ENCODE measurements around the gene CCDC86.

The CCDC86 gene

GRCh38 chr11:60868682-60869450, 27.0 kb downstream of the CCDC86 start:
- DNase-seq (ENCODE audit: low spot score): no peak

- DNase-seq (ENCODE audit: low spot score): no peak
Observed at GRCh38 chr11:60869451-60869825, 27.5 kb downstream of the CCDC86 start.

GRCh38 chr11:60870276-60870675, 28.4 kb downstream of the CCDC86 start:
- DNase-seq (ENCODE audit: low spot score): no peak

GRCh38 chr11:60870733-60871377, 28.9 kb downstream of the CCDC86 start:
- no peak for DNase-seq (ENCODE audit: low spot score)

GRCh38 chr11:60871378-60872061, 29.6 kb downstream of the CCDC86 start:
- no peak for DNase-seq (ENCODE audit: low spot score)

GRCh38 chr11:60872124-60872960, 30.4 kb downstream of the CCDC86 start:
- DNase-seq (ENCODE audit: low spot score): no peak

GRCh38 chr11:60872961-60873524, 31.1 kb downstream of the CCDC86 start:
- no peak for DNase-seq (ENCODE audit: low spot score)

GRCh38 chr11:60873533-60873932, 31.6 kb downstream of the CCDC86 start:
- DNase-seq (ENCODE audit: low spot score): no peak

GRCh38 chr11:60874421-60875365, 32.8 kb downstream of the CCDC86 start:
- DNase-seq (ENCODE audit: low spot score): no peak

GRCh38 chr11:60875366-60876167, 33.7 kb downstream of the CCDC86 start:
- DNase-seq (ENCODE audit: low spot score): no peak

- no peak for DNase-seq (ENCODE audit: low spot score)
Observed at GRCh38 chr11:60876168-60876485, 34.2 kb downstream of the CCDC86 start.

- DNase-seq (ENCODE audit: low spot score): no peak
Observed at GRCh38 chr11:60878245-60879101, 36.6 kb downstream of the CCDC86 start.

- no peak for DNase-seq (ENCODE audit: low spot score)
Observed at GRCh38 chr11:60879104-60879503, 37.2 kb downstream of the CCDC86 start.

GRCh38 chr11:60879971-60880588, 38.2 kb downstream of the CCDC86 start:
- DNase-seq (ENCODE audit: low spot score): no peak

- no peak for DNase-seq (ENCODE audit: low spot score)
Observed at GRCh38 chr11:60880643-60881282, 38.9 kb downstream of the CCDC86 start.

- peak; percentile 39 for DNase-seq (ENCODE audit: low spot score)
Observed at GRCh38 chr11:60887556-60887955, 45.6 kb downstream of the CCDC86 start.

GRCh38 chr11:60889869-60890311, 48.0 kb downstream of the CCDC86 start:
- no peak for DNase-seq (ENCODE audit: low spot score)

- DNase-seq (ENCODE audit: low spot score): no peak
Observed at GRCh38 chr11:60890696-60891095, 48.8 kb downstream of the CCDC86 start.

Measured in RKO (cell line).